ENCODE data around the gene PAPSS1.

PAPSS1 gene

GRCh38 chr4:107572281-107572680 is 147.8 kb downstream of the PAPSS1 start:
- DNase-seq (ENCODE audit: low read depth, low spot score): no peak
- no peaks in the 10 kb centered on the region for H3K4me1 ChIP-seq (ENCODE audit: control insufficient read depth, insufficient read depth, low read length)
- H3K27ac ChIP-seq (ENCODE audit: low read length): no peak overlapping the region
- H3K36me3 ChIP-seq (ENCODE audit: control insufficient read depth, insufficient read depth, low read length): no peaks in the 10 kb centered on the region
- WGBS (ENCODE audit: insufficient coverage, insufficient read length): no CpG with 5 or more reads among the region's 2 CpGs
- no peak overlapping the region for H3K4me3 ChIP-seq (ENCODE audit: low read length)
- no peaks in the 10 kb centered on the region for H3K27me3 ChIP-seq (ENCODE audit: control insufficient read depth, insufficient read depth, low read length)
- no peaks in the 10 kb centered on the region for H3K9me3 ChIP-seq (ENCODE audit: control insufficient read depth, insufficient read depth, low read length)

GRCh38 chr4:107570952-107571351 is 149.1 kb downstream of the PAPSS1 start:
- WGBS (ENCODE audit: insufficient coverage, insufficient read length): no CpG with 5 or more reads among the region's 2 CpGs
- Histone ChIP-seq H3K4me3 (ENCODE audit: low read length) (no peak overlapping the region), H3K27me3 (ENCODE audit: control insufficient read depth, insufficient read depth, low read length) (no peaks in the 10 kb centered on the region), H3K9me3 (ENCODE audit: control insufficient read depth, insufficient read depth, low read length) (no peaks in the 10 kb centered on the region), H3K27ac (ENCODE audit: low read length) (no peak overlapping the region), H3K36me3 (ENCODE audit: control insufficient read depth, insufficient read depth, low read length) (no peaks in the 10 kb centered on the region), H3K4me1 (ENCODE audit: control insufficient read depth, insufficient read depth, low read length) (no peaks in the 10 kb centered on the region)
- DNase-seq (ENCODE audit: low read depth, low spot score): no peak

- Histone ChIP-seq H3K27me3 (ENCODE audit: control insufficient read depth, insufficient read depth, low read length) (no peaks in the 10 kb centered on the region), H3K4me3 (ENCODE audit: low read length) (no peak overlapping the region), H3K27ac (ENCODE audit: low read length) (no peak overlapping the region), H3K9me3 (ENCODE audit: control insufficient read depth, insufficient read depth, low read length) (no peaks in the 10 kb centered on the region), H3K4me1 (ENCODE audit: control insufficient read depth, insufficient read depth, low read length) (no peaks in the 10 kb centered on the region), H3K36me3 (ENCODE audit: control insufficient read depth, insufficient read depth, low read length) (no peaks in the 10 kb centered on the region)
- no peak for DNase-seq (ENCODE audit: low read depth, low spot score)
- no CpG with 5 or more reads among the region's 5 CpGs for WGBS (ENCODE audit: insufficient coverage, insufficient read length)
These were observed 155.7 kb downstream of the PAPSS1 start for GRCh38 chr4:107564326-107564725.
